HG02943 (cell line): ENCODE data around the gene SLC35E2B.

Experiments used
- ATAC-seq: cut with Tn5 transposase; IDR thresholded peaks from one replicate; pipeline ENCODE4 v1.9.1; 2021; ENCODE audit warnings: mild to moderate bottlenecking, low read depth, moderate library complexity; ENCODE audit not compliant: unreplicated experiment

SLC35E2B gene

GRCh38 chr1:1627261-1627828, 65.2 kb downstream of the SLC35E2B start:
- ATAC-seq: no peak

- no peak for ATAC-seq
Measured at GRCh38 chr1:1626207-1627141, 66.1 kb downstream of the SLC35E2B start.

- no peak for ATAC-seq
Measured at GRCh38 chr1:1625824-1626206, 66.8 kb downstream of the SLC35E2B start.

GRCh38 chr1:1625404-1625775, 67.2 kb downstream of the SLC35E2B start:
- ATAC-seq: no peak

- no peak for ATAC-seq
Measured at GRCh38 chr1:1624443-1625403, 67.9 kb downstream of the SLC35E2B start.

GRCh38 chr1:1623631-1624442, 68.8 kb downstream of the SLC35E2B start:
- no peak for ATAC-seq

- no peak for ATAC-seq
Measured at GRCh38 chr1:1623181-1623630, 69.4 kb downstream of the SLC35E2B start.

- no peak for ATAC-seq
Measured at GRCh38 chr1:1622788-1623094, 69.9 kb downstream of the SLC35E2B start.

- ATAC-seq: no peak
Measured at GRCh38 chr1:1622010-1622787, 70.4 kb downstream of the SLC35E2B start.

GRCh38 chr1:1621173-1622009, 71.2 kb downstream of the SLC35E2B start:
- ATAC-seq: no peak

GRCh38 chr1:1620433-1621139, 72.0 kb downstream of the SLC35E2B start:
- no peak for ATAC-seq

- ATAC-seq: no peak
Measured at GRCh38 chr1:1619917-1620361, 72.7 kb downstream of the SLC35E2B start.

GRCh38 chr1:1618396-1619068, 74.1 kb downstream of the SLC35E2B start:
- no peak for ATAC-seq

GRCh38 chr1:1617925-1618324, 74.7 kb downstream of the SLC35E2B start:
- ATAC-seq: no peak

- ATAC-seq: no peak
Measured at GRCh38 chr1:1617516-1617915, 75.1 kb downstream of the SLC35E2B start.

- no peak for ATAC-seq
Measured at GRCh38 chr1:1616838-1617237, 75.8 kb downstream of the SLC35E2B start.

GRCh38 chr1:1616045-1616790, 76.4 kb downstream of the SLC35E2B start:
- peak; percentile 18 for ATAC-seq
